Thyroid gland (tissue), 4 donors: ENCODE measurements around the gene FAXC.

Source experiments
- POLR2A ChIP-seq, 2 donors: fragments of 450-650 bp; IDR thresholded peaks; one replicate each; pipeline ENCODE4 v1.6.1; 2017; ENCODE audit warnings: antibody characterized with exemption in 2 of 2, mild to moderate bottlenecking in 2 of 2, moderate library complexity in 1 of 2
- TF ChIP-seq, protein P1 (sequence below), 6 experiments: fragments of 200-600 bp in 3 of 6; fragments of 450-650 bp in 3 of 6; sonication (generic) in 3 of 6; IDR thresholded peaks; one replicate each; pipeline ENCODE4 v1.5.1; 2016 to 2019; ENCODE audit warnings: antibody characterized with exemption in 6 of 6, mild to moderate bottlenecking in 2 of 6, inconsistent platforms in 1 of 6, moderate library complexity in 1 of 6

DNA sequence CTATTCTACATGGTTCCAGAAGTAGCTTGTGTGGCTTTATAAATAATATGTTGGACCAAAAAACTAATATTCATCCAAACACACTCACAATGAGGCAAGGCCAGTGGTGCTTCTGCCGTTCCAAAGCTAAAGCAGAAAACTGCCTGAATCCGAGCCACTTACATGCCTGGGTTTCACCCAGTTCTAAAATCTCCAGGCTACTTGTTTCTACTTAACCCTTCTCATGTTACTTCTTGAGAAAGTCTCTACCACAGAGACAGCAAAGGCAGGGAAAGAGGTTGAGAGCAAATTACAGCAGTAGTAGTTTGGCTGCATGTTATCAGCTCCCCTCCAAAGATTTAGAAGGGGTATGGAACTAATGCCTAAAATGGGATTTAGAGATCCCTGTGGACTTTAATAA, 62.0 kb downstream of the FAXC start:
- TF ChIP-seq, protein P1, sequence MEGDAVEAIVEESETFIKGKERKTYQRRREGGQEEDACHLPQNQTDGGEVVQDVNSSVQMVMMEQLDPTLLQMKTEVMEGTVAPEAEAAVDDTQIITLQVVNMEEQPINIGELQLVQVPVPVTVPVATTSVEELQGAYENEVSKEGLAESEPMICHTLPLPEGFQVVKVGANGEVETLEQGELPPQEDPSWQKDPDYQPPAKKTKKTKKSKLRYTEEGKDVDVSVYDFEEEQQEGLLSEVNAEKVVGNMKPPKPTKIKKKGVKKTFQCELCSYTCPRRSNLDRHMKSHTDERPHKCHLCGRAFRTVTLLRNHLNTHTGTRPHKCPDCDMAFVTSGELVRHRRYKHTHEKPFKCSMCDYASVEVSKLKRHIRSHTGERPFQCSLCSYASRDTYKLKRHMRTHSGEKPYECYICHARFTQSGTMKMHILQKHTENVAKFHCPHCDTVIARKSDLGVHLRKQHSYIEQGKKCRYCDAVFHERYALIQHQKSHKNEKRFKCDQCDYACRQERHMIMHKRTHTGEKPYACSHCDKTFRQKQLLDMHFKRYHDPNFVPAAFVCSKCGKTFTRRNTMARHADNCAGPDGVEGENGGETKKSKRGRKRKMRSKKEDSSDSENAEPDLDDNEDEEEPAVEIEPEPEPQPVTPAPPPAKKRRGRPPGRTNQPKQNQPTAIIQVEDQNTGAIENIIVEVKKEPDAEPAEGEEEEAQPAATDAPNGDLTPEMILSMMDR (IDR thresholded peaks at IDR 0.05): no peak
- no peak for TF ChIP-seq POLR2A (IDR thresholded peaks at IDR 0.05)
